Left hindlimb (tissue), 1 donor: ENCODE results near the gene SEPHS2.
"Not testable (repeated sequence)": the region's sequence is repeated elsewhere in the genome, so short reads cannot be mapped to it uniquely, and the experiment has no call there.

ENCODE experiments used
- DNase-seq: peaks from one replicate; pipeline ENCODE4 v3.0.0-alpha.2; 2018

The SEPHS2 gene

GRCh38 chr16:30397056-30397455 is 48.6 kb downstream of the SEPHS2 start:
- no peak for DNase-seq

DNA sequence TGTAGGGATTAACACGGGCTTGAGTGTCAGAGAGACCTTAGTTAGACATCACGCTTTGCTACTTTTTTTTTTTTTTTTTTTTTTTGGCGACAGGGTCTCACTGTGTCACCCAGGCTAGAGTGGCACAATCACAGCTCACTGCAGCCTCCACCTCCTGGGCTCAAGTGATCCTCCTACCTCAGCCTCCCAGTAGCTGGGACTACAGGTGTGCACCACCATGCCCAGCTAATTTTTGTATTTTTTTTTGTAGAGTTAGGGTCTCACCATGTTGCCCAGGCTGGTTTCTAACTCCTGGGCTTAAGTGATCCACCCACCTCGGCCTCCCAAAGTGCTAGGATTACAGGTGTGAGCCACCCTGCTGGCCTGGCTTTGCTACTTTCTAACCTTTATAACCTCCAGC is 49.0 kb downstream of the SEPHS2 start:
- DNase-seq, result not testable (repeated sequence)

DNA sequence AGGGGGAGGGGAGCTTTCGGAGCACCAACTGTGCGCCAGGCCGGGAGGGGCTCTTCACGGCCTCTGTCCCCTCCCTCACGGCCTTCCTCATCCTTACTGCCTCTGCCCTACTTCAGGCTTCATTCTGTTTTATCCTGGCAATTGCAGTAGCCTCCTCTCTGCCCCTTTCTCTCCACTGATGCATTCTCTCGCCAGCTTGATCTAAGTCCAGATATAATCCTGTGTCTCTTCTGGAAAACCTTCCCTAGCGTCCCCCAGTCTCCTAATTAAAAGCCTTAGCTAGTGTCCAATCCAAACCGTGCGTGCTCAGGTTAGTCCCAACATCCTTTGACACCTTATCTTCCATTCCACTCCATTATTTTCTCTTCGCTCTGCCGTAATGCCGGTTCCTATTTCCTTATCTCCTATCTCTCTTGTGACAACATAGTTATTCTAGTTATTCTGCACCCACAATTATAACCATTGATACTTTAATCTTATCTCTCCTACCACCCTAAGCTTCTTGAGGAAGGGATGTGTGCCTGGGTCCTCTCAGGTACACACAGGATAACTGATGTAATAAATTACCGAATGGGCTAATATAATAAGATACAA is 49.6 kb downstream of the SEPHS2 start:
- no peak for DNase-seq

GRCh38 chr16:30395155-30395991 is 50.3 kb downstream of the SEPHS2 start, which contains the start of gene ZNF48:
Gene ZNF48 (plus strand): TSS chr16:30395420. CDS start chr16:30395795, 375 bp downstream.
- DNase-seq, result peak; percentile 92

DNA sequence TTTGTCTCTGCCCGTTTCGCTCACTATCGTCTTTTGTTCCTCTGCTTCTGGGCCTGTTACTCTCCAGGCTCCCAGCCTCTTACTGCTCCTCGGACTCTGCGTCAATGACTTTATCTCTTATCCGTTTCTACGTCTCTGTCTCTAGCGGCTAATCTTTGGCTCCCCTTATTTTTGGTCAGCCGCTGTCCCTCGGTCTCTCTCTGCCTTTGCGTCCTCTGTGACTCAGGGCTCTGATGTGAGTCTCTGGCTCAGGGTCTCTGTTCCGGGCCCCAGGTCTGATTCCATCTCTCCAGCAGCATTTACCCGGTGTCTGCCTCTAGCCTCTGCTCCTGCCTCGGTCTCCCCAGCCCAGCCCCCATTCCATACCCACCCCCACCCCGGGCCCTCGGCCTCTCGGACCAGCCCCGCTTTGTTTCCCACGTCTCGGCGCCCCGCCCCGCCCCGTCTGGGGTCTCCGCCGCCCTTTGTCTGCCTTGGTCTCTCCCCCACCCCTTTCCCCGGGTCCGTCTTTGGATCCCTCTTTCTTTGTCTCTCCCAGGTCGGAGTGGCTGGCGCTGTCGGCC is 51.0 kb downstream of the SEPHS2 start:
- DNase-seq, result no peak
